ENCODE data around the gene SMG9.

DNA sequence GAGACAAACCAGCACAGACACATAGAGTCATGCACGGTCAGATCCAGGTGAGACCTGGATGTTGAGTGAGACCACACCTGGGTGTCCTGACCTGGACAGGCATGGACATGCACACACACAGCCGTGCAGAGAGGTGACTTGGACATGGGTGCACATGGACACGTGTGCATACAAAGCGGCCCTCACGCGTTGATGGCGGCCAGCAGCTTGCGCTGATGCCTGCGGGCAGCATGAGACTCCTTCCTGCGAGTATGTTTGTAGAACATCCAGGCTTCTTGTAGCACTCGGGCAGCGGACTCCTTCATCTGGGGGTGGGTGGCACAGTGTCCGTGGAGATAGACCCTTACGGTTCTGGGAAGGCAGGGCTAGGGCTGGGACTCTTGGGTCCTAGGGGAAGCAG, 14.5 kb upstream of the SMG9 start:
- no peak for TF ChIP-seq HNRNPH1 (optimal IDR thresholded peaks at IDR 0.05; ENCODE audit: low read depth, low read length)
- TF ChIP-seq ARNT (IDR thresholded peaks at IDR 0.05): no peak
- TF ChIP-seq, protein P1, sequence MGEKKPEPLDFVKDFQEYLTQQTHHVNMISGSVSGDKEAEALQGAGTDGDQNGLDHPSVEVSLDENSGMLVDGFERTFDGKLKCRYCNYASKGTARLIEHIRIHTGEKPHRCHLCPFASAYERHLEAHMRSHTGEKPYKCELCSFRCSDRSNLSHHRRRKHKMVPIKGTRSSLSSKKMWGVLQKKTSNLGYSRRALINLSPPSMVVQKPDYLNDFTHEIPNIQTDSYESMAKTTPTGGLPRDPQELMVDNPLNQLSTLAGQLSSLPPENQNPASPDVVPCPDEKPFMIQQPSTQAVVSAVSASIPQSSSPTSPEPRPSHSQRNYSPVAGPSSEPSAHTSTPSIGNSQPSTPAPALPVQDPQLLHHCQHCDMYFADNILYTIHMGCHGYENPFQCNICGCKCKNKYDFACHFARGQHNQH (CRISPR knock-in tag; IDR thresholded peaks at IDR 0.05): no peak
- TF ChIP-seq, protein P2, sequence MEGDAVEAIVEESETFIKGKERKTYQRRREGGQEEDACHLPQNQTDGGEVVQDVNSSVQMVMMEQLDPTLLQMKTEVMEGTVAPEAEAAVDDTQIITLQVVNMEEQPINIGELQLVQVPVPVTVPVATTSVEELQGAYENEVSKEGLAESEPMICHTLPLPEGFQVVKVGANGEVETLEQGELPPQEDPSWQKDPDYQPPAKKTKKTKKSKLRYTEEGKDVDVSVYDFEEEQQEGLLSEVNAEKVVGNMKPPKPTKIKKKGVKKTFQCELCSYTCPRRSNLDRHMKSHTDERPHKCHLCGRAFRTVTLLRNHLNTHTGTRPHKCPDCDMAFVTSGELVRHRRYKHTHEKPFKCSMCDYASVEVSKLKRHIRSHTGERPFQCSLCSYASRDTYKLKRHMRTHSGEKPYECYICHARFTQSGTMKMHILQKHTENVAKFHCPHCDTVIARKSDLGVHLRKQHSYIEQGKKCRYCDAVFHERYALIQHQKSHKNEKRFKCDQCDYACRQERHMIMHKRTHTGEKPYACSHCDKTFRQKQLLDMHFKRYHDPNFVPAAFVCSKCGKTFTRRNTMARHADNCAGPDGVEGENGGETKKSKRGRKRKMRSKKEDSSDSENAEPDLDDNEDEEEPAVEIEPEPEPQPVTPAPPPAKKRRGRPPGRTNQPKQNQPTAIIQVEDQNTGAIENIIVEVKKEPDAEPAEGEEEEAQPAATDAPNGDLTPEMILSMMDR (CRISPR knock-in tag; IDR thresholded peaks at IDR 0.05): no peak
- TF ChIP-seq SMC3 (IDR thresholded peaks at IDR 0.05; ENCODE audit: low read length): no peak

All from HepG2 (cell line).